ENCODE results near the gene SDR42E2.

DNA sequence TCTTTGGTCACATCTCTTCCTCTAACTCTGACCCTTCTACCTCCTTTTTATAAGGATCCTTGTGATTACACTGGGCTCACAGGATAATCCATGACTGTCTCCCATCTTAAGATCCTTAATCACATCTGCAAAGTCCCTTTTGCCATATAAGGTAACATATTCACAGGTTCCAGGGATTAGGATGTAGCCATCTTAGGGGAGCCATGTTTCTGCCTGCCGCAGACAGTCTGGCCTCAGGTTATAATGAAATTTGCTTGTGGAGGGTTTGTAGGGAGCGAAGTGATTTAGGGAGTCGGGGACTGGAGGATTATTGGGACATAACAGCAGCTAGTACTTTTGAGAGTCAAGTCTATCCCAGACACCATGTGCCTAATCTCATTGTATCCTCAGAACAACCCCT, 51.5 kb downstream of the SDR42E2 start:
- TF ChIP-seq, protein P1, sequence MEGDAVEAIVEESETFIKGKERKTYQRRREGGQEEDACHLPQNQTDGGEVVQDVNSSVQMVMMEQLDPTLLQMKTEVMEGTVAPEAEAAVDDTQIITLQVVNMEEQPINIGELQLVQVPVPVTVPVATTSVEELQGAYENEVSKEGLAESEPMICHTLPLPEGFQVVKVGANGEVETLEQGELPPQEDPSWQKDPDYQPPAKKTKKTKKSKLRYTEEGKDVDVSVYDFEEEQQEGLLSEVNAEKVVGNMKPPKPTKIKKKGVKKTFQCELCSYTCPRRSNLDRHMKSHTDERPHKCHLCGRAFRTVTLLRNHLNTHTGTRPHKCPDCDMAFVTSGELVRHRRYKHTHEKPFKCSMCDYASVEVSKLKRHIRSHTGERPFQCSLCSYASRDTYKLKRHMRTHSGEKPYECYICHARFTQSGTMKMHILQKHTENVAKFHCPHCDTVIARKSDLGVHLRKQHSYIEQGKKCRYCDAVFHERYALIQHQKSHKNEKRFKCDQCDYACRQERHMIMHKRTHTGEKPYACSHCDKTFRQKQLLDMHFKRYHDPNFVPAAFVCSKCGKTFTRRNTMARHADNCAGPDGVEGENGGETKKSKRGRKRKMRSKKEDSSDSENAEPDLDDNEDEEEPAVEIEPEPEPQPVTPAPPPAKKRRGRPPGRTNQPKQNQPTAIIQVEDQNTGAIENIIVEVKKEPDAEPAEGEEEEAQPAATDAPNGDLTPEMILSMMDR (IDR thresholded peaks at IDR 0.05), result no peak
- TF ChIP-seq TCF7L2 (IDR thresholded peaks at IDR 0.05; ENCODE audit: low read depth, low read length) (no peak), POLR2AphosphoS5 (IDR thresholded peaks at IDR 0.05; ENCODE audit: low read depth, low read length) (no peak)
